Fibroblast of the aortic adventitia (primary cell): ENCODE data around the gene DEPP1. TPM values are rescaled to one million over a fixed set of nuclear protein-coding genes. Genes with fewer than 3 reads are reported as not detected.

Experiments
- DNase-seq: peaks from one replicate; pipeline ENCODE4 v3.0.0-alpha.2; 2010; ENCODE audit warnings: low read depth
- H3K4me3 ChIP-seq: 2 replicates; pipeline ENCODE4 v1.5.1; 2011; ENCODE audit warnings: low read depth, mild to moderate bottlenecking, control low read depth, low read length, moderate library complexity
- CTCF ChIP-seq: IDR thresholded peaks from 2 replicates; pipeline ENCODE4 v1.5.1; 2011; ENCODE audit warnings: mild to moderate bottlenecking, low read length, control low read depth, inconsistent platforms; ENCODE audit not compliant: insufficient read depth
- total RNA-seq: library from RNA; depleted of rRNA; stranded (reverse); fragments of >200 nt; gene quantifications from 2 replicates; pipeline ENCODE4 v1.2.3, GENCODE V29; 2012; ENCODE audit warnings: low replicate concordance

DEPP1 gene
- total RNA-seq, 1 donor = 17.3 TPM

- peak overlapping the region; percentile 54 for H3K4me3 ChIP-seq
- peak; percentile 69 for TF ChIP-seq CTCF
- DNase-seq = peak; percentile 73
These were observed 3.8 kb downstream of the DEPP1 start for GRCh38 chr10:44974628-44975430.

GRCh38 chr10:44974082-44974627 lies 4.5 kb downstream of the DEPP1 start:
- no peak for TF ChIP-seq CTCF
- no peak for DNase-seq
- H3K4me3 ChIP-seq = peak overlapping the region; percentile 13

GRCh38 chr10:44973323-44974081 lies 5.1 kb downstream of the DEPP1 start:
- TF ChIP-seq CTCF = no peak
- DNase-seq = no peak
- H3K4me3 ChIP-seq = no peak overlapping the region

GRCh38 chr10:44972874-44973306 lies 5.7 kb downstream of the DEPP1 start:
- no peak overlapping the region for H3K4me3 ChIP-seq
- DNase-seq = no peak
- no peak for TF ChIP-seq CTCF

DNA sequence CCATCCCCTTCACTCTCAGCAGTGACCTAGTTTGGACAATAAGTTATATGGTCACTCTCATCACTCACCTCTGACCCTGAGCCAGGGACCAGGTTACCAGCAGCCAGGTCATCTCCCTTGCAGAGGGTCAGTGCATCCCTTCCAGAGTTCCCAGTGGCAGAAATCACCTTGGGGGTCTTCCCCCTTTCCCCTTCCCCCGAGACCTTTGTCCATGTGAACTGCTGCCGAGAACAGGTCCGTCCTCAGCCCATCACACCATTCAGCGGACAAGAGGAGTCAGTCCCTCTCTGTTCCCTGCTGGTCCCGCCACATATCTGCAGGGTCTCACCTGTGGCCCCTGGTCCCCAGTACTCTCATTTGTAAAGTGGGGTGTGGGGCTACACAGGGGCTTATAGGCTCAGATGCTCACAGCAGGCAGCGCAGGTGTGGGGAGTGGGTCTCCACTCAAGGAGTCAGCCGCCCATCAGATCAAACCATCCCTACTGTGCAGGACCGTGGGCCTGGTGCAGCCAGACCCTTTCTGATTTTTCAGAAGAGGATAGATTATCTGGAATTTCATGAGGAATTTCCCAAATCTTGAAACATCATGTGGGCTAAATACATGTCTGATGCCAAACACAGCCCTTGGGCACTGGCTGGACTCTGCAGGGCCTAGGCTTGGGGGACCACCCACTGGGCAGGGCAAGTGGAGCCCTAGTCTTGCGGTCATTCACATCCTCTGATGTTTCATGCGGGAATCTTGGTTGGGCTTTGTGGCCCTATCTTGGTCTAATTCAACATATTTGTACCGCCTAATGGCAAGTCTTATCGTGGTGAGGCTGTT lies 6.5 kb downstream of the DEPP1 start:
- no peak for TF ChIP-seq CTCF
- no peak overlapping the region for H3K4me3 ChIP-seq
- no peak for DNase-seq

DNA sequence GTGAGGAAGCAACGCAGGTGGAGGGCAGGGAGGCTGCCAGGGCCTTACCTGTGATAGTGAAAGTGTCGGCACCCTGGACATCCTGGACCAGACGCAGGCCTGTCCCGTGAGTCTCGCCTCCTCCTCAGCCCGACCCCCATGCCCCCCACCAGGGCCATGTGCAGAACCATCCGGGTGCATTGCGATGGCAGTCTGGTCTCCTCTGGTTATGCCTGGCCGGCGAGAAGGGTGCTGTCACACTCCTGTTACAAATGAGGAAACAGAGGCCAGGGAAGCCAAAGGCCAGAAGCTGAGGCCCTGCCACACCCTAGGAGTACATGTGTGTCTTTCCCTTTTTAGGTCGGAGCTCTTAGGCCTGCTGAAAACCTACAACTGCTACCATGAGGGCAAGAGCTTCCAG lies 7.2 kb downstream of the DEPP1 start:
- H3K4me3 ChIP-seq = no peak overlapping the region
- no peak for DNase-seq
- no peak for TF ChIP-seq CTCF
